Liver (tissue), 9 donors: ENCODE results near the gene B3GNT3. TPM values are rescaled to one million over a fixed set of nuclear protein-coding genes. Genes with fewer than 3 reads are reported as not detected.

Experiments used
- DNase-seq: peaks from one replicate; pipeline ENCODE4 v3.0.0-alpha.2; 2017; ENCODE audit warnings: low spot score
- H3K27ac ChIP-seq, 2 donors: one replicate each; pipeline ENCODE4 v1.7.0; 2013; ENCODE audit warnings: inconsistent platforms in 2 of 2, low read length in 2 of 2, control low read depth in 1 of 2, low read depth in 1 of 2, mild to moderate bottlenecking in 1 of 2
- H3K27me3 ChIP-seq, 4 donors: one replicate each; pipeline versions ENCODE4 v1.6.1 to v1.7.0; 2013; ENCODE audit warnings: low read length in 3 of 4, inconsistent platforms in 1 of 4, mild to moderate bottlenecking in 1 of 4, moderate library complexity in 1 of 4; ENCODE audit not compliant: control insufficient read depth in 4 of 4, insufficient read depth in 4 of 4
- H3K36me3 ChIP-seq, 4 donors: one replicate each; pipeline versions ENCODE4 v1.6.1 to v1.7.0; 2013; ENCODE audit warnings: low read length in 3 of 4, mild to moderate bottlenecking in 3 of 4, low read depth in 1 of 4, moderate library complexity in 1 of 4; ENCODE audit not compliant: control insufficient read depth in 4 of 4, insufficient read depth in 3 of 4
- H3K4me1 ChIP-seq, 4 donors: one replicate each; pipeline versions ENCODE4 v1.6.1 to v1.7.0; 2013; ENCODE audit warnings: low read length in 3 of 4, mild to moderate bottlenecking in 3 of 4, moderate library complexity in 1 of 4; ENCODE audit not compliant: control insufficient read depth in 4 of 4, insufficient read depth in 4 of 4
- H3K4me3 ChIP-seq, 3 donors: one replicate each; pipeline versions ENCODE4 v1.6.1 to v1.7.0; 2013; ENCODE audit warnings: low read length in 3 of 3, control low read depth in 1 of 3, low read depth in 1 of 3, mild to moderate bottlenecking in 1 of 3
- H3K9ac ChIP-seq, 2 donors: one replicate each; pipeline ENCODE4 v1.7.0; 2013; ENCODE audit warnings: low read length in 2 of 2, mild to moderate bottlenecking in 2 of 2, moderate library complexity in 2 of 2, control low read depth in 1 of 2, low read depth in 1 of 2
- H3K9me3 ChIP-seq, 4 donors: one replicate each; pipeline versions ENCODE4 v1.6.1 to v1.7.0; 2013; ENCODE audit warnings: low read length in 3 of 4; ENCODE audit not compliant: control insufficient read depth in 4 of 4
- EGR1 ChIP-seq, 2 donors: IDR thresholded peaks; 2 replicates each; pipeline ENCODE4 v1.6.1; 2016 to 2018; ENCODE audit warnings: antibody characterized with exemption in 2 of 2, low read depth in 2 of 2
- GABPA ChIP-seq, 2 donors: IDR thresholded peaks in 1 of 2; conservative IDR thresholded peaks in 1 of 2; 2 replicates each; pipeline ENCODE4 v1.6.1; 2016; ENCODE audit warnings: antibody characterized with exemption in 2 of 2, mild to moderate bottlenecking in 1 of 2, moderate library complexity in 1 of 2
- HNF4A ChIP-seq, 2 donors: conservative IDR thresholded peaks; 2 replicates each; pipeline ENCODE4 v1.6.1; 2016; ENCODE audit warnings: antibody characterized with exemption in 2 of 2, mild to moderate bottlenecking in 2 of 2
- HNF4G ChIP-seq: IDR thresholded peaks from 2 replicates; pipeline ENCODE4 v1.6.1; 2016; ENCODE audit warnings: antibody characterized with exemption
- JUND ChIP-seq, 2 donors: IDR thresholded peaks; 2 replicates each; pipeline ENCODE4 v1.6.1; 2016; ENCODE audit warnings: antibody characterized with exemption in 2 of 2
- RXRA ChIP-seq, 2 donors: IDR thresholded peaks; 2 replicates each; pipeline ENCODE4 v1.6.1; 2017 to 2018; ENCODE audit warnings: antibody characterized with exemption in 2 of 2, mild to moderate bottlenecking in 1 of 2
- SP1 ChIP-seq: IDR thresholded peaks from 2 replicates; pipeline ENCODE4 v1.6.1; 2018; ENCODE audit warnings: antibody characterized with exemption, mild to moderate bottlenecking
- WGBS: extraction: QIAGEN DNeasy Blood & Tissue Kit; methylation state at CpG from one replicate; pipeline ENCODE4 v1.1.7; 2013; 5-methylcytosine and 5-hydroxymethylcytosine counted together
- polyA plus RNA-seq, 2 donors: library from polyadenylated mRNA; stranded (reverse) in 1 of 2; unstranded in 1 of 2; fragments of 200-250 nt in 1 of 2; fragments of >200 nt in 1 of 2; fragmentation: Nextera tagmentation in 1 of 2; extraction: Ambion mirVana in 1 of 2; gene quantifications; one replicate each; pipeline versions ENCODE4 v1.2.1 to v1.2.3, GENCODE V29; 2013 to 2015
- total RNA-seq, 2 donors: library from RNA; depleted of rRNA; stranded (reverse); fragments of >200 nt; gene quantifications; one replicate each; pipeline ENCODE4 v1.2.3, GENCODE V29; 2014
- TF ChIP-seq, protein P1 (sequence below): IDR thresholded peaks from 2 replicates; pipeline ENCODE4 v1.6.1; 2016; ENCODE audit warnings: antibody characterized with exemption, mild to moderate bottlenecking
- TF ChIP-seq, protein P2 (sequence below): IDR thresholded peaks from 2 replicates; pipeline ENCODE4 v1.6.1; 2016; ENCODE audit warnings: antibody characterized with exemption
- TF ChIP-seq, protein P3 (sequence below): IDR thresholded peaks from 2 replicates; pipeline ENCODE4 v1.6.1; 2016; ENCODE audit warnings: antibody characterized with exemption
- TF ChIP-seq, protein P4 (sequence below): IDR thresholded peaks from 2 replicates; pipeline ENCODE4 v1.6.1; 2016; ENCODE audit warnings: antibody characterized with exemption
- TF ChIP-seq, protein P5 (sequence below): fragments of 150-350 bp; IDR thresholded peaks from 2 replicates; pipeline ENCODE4 v1.5.1; 2017; ENCODE audit warnings: improper control_type of control experiment, low read depth, low read length; ENCODE audit not compliant: missing input control
- donor health status: healthy.
- donor health status: healthy.
- donor health status: healthy.
- donor health status: healthy.
- donor health status: healthy.

B3GNT3 gene
- total and polyA plus RNA-seq, 4 donors, result 0.14 to 2.1 (median 1.1) TPM

DNA sequence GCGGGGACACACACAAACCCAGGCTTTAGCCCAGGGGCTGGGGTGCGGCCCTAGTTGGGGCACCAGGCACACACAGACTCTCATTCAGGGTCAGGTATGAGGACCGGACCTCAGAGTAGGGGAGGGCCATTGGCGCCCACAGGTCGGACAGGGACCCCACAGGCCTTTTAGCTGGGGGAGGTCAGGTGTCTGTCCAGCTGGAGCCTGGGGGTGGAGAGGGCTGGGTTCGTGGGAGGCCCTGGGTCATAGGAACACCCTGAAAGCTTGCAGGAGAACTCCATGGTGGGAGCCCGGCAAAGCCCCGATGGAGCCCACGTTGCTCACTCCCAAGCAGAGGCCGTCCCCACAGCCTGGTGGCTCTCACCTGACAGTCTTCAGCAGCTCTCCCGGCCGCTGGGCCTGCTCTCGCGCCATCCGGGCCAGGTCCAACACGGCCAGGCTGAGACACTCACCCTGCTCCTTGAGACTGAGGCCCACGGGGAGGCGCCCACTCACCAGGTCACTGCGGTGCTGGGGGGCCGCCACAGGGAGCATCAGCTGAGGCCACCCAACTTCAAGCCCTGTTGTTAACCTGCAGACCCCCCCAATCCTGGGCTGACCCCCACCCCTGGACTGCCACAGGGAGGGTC is 47.8 kb downstream of the B3GNT3 start:
- Histone ChIP-seq H3K4me1 (peaks cover 0 to 5% (median 0%) of the 10 kb centered on the region in 4 donors), H3K27ac (no peak overlapping the region), H3K9ac (no peak overlapping the region), H3K27me3 (peaks cover 0 to 7% (median 0%) of the 10 kb centered on the region in 4 donors), H3K36me3 (peaks cover 0 to 1% (median 0%) of the 10 kb centered on the region in 4 donors), H3K9me3 (peaks cover 0 to 2% (median 0%) of the 10 kb centered on the region in 4 donors), H3K4me3 (no peak overlapping the region)
- WGBS, result 66% methylated on average over 20 of the region's 20 CpGs
- TF ChIP-seq SP1 (no peak), EGR1 (IDR thresholded peaks at IDR 0.05; ENCODE audit: low read depth in 2 of 2) (no peak), HNF4G (no peak), HNF4A (conservative IDR thresholded peaks at IDR 0.05) (no peak)
- TF ChIP-seq, protein P1, sequence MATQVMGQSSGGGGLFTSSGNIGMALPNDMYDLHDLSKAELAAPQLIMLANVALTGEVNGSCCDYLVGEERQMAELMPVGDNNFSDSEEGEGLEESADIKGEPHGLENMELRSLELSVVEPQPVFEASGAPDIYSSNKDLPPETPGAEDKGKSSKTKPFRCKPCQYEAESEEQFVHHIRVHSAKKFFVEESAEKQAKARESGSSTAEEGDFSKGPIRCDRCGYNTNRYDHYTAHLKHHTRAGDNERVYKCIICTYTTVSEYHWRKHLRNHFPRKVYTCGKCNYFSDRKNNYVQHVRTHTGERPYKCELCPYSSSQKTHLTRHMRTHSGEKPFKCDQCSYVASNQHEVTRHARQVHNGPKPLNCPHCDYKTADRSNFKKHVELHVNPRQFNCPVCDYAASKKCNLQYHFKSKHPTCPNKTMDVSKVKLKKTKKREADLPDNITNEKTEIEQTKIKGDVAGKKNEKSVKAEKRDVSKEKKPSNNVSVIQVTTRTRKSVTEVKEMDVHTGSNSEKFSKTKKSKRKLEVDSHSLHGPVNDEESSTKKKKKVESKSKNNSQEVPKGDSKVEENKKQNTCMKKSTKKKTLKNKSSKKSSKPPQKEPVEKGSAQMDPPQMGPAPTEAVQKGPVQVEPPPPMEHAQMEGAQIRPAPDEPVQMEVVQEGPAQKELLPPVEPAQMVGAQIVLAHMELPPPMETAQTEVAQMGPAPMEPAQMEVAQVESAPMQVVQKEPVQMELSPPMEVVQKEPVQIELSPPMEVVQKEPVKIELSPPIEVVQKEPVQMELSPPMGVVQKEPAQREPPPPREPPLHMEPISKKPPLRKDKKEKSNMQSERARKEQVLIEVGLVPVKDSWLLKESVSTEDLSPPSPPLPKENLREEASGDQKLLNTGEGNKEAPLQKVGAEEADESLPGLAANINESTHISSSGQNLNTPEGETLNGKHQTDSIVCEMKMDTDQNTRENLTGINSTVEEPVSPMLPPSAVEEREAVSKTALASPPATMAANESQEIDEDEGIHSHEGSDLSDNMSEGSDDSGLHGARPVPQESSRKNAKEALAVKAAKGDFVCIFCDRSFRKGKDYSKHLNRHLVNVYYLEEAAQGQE, result no peak
- TF ChIP-seq, protein P2, sequence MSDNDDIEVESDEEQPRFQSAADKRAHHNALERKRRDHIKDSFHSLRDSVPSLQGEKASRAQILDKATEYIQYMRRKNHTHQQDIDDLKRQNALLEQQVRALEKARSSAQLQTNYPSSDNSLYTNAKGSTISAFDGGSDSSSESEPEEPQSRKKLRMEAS, result no peak
- TF ChIP-seq, protein P3, sequence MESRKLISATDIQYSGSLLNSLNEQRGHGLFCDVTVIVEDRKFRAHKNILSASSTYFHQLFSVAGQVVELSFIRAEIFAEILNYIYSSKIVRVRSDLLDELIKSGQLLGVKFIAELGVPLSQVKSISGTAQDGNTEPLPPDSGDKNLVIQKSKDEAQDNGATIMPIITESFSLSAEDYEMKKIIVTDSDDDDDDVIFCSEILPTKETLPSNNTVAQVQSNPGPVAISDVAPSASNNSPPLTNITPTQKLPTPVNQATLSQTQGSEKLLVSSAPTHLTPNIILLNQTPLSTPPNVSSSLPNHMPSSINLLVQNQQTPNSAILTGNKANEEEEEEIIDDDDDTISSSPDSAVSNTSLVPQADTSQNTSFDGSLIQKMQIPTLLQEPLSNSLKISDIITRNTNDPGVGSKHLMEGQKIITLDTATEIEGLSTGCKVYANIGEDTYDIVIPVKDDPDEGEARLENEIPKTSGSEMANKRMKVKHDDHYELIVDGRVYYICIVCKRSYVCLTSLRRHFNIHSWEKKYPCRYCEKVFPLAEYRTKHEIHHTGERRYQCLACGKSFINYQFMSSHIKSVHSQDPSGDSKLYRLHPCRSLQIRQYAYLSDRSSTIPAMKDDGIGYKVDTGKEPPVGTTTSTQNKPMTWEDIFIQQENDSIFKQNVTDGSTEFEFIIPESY, result no peak
- DNase-seq, result no peak

DNA sequence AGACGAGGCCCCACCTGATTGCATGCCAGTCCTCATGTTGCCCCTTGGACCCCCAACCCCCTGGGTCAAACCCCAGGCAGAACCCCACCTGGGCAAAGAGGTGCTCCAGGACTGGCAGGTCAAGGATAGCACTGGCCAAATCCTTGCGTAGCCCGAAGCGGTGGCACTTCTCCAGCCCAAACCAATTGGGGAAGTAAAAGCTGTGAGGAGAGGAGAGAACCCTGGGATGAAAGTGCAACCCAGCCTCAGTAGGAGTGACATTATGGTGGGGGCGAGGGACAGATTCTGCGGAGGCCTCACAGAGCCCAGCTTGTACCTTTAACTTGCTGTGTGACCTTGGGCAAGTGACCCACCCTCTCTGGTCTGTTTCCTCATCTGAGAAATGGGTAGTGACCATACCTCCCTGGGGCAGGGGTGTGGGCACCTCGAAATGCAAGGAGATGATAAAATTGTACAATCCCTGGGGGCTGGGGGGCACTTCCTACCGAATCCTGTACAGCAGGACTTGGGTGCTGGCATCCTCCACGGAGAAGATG is 48.4 kb downstream of the B3GNT3 start:
- Histone ChIP-seq H3K27ac (no peak overlapping the region), H3K9me3 (peaks cover 0 to 2% (median 0%) of the 10 kb centered on the region in 4 donors), H3K4me3 (no peak overlapping the region), H3K9ac (no peak overlapping the region), H3K4me1 (peaks cover 0 to 5% (median 0%) of the 10 kb centered on the region in 4 donors), H3K36me3 (peaks cover 0 to 1% (median 0%) of the 10 kb centered on the region in 4 donors), H3K27me3 (peaks cover 0 to 7% (median 0%) of the 10 kb centered on the region in 4 donors)
- no peak for DNase-seq
- 78% methylated on average over 9 of the region's 9 CpGs for WGBS
- no peak for TF ChIP-seq RXRA (IDR thresholded peaks at IDR 0.05)
- no peak for TF ChIP-seq GABPA (IDR thresholded peaks at IDR 0.05 in 1 of 2, conservative IDR thresholded peaks at IDR 0.05 in 1 of 2)
- no peak for TF ChIP-seq JUND (IDR thresholded peaks at IDR 0.05)
- TF ChIP-seq, protein P4, sequence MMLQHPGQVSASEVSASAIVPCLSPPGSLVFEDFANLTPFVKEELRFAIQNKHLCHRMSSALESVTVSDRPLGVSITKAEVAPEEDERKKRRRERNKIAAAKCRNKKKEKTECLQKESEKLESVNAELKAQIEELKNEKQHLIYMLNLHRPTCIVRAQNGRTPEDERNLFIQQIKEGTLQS, result no peak
- TF ChIP-seq, protein P5, sequence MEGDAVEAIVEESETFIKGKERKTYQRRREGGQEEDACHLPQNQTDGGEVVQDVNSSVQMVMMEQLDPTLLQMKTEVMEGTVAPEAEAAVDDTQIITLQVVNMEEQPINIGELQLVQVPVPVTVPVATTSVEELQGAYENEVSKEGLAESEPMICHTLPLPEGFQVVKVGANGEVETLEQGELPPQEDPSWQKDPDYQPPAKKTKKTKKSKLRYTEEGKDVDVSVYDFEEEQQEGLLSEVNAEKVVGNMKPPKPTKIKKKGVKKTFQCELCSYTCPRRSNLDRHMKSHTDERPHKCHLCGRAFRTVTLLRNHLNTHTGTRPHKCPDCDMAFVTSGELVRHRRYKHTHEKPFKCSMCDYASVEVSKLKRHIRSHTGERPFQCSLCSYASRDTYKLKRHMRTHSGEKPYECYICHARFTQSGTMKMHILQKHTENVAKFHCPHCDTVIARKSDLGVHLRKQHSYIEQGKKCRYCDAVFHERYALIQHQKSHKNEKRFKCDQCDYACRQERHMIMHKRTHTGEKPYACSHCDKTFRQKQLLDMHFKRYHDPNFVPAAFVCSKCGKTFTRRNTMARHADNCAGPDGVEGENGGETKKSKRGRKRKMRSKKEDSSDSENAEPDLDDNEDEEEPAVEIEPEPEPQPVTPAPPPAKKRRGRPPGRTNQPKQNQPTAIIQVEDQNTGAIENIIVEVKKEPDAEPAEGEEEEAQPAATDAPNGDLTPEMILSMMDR, result no peak
